KG1 (cell line): ENCODE data around the gene DUSP12.
A peak's percentile ranks its signal among the peaks of the same experiment; 100 is the strongest.
"Not testable (repeated sequence)": the region's sequence is repeated elsewhere in the genome, so short reads cannot be mapped to it uniquely, and the experiment has no call there.

Source experiments
- DNase-seq: peaks from one replicate; lab custom pipeline; 2025; lab: John Stamatoyannopoulos, UW

Gene DUSP12, protein sequence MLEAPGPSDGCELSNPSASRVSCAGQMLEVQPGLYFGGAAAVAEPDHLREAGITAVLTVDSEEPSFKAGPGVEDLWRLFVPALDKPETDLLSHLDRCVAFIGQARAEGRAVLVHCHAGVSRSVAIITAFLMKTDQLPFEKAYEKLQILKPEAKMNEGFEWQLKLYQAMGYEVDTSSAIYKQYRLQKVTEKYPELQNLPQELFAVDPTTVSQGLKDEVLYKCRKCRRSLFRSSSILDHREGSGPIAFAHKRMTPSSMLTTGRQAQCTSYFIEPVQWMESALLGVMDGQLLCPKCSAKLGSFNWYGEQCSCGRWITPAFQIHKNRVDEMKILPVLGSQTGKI

DNA sequence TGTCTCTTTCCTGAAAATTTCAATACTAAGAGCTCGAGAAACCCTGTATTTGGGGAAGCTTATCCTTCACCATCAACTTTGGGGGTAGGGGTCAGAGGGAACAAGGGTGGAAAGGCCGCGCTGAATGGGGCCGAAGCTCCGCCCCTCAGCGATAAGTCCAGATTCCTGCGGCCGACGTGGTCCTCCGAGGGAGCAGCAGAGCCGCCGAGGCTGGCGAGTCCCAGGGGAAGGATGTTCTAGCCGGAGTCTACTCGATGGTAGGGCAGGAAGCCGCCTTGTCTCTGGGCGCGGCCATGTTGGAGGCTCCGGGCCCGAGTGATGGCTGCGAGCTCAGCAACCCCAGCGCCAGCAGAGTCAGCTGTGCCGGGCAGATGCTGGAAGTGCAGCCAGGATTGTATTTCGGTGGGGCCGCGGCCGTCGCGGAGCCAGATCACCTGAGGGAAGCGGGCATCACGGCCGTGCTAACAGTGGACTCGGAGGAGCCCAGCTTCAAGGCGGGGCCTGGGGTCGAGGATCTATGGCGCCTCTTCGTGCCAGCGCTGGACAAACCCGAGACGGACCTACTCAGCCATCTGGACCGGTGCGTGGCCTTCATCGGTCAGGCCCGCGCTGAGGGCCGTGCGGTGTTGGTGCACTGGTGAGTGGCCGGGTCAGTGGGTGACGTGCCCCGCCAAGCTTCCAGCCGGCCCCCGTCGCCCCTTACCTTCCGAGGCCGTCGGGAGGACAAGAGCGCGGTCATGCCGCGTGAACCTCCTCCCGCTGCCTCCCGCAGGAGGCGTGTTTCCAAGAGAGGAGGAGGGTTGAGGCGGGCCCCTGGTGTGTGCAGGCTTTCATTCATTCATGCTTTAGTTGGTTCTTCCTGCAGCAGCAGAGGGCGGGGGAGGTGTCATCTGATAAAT lies at the start of gene DUSP12:
Gene DUSP12, plus strand, starts transcription at position 278 of the 899 bp plus-strand sequence. Its CDS starts 16 bp downstream, at position 294.
- DNase-seq: peak; percentile 79

DNA sequence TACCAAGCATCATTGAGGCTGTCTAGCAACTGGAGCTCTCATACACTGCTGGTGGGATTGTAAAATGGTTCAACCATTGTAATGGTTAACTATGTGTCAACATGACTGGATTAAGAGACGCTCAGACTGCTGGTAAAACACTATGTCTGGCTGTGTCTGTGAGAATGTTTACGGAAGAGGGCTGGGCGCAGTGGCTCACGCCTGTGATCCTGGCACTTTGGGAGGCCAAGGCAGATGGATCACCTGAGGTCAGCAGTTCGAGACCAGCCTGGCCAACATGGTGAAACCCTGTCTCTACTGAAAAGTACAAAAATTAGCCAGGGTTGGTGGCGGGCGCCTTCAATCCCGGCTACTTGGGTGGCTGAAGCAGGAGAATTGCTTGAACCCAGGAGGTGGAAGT lies 47.3 kb upstream of the DUSP12 start:
- no peak for DNase-seq

DNA sequence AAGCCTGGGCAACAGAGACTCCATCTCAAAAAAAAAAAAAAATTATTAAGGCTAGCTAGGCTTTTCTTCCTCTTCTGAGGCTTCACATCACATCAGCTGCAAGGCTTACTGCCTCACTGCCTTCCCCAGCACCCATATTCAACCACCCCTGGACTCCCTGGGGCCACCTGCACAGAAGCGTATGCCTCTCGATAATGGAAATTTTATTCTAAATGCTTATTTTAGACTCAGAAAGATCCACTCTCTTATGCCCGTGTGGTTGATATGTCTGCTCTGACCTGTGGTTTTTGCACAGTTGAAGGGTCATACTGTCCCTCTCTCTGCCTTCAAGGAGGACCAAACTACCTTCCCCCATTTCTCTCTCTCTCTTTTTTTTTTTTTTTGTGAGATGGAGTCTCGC lies 44.0 kb upstream of the DUSP12 start:
- no peak for DNase-seq

DNA sequence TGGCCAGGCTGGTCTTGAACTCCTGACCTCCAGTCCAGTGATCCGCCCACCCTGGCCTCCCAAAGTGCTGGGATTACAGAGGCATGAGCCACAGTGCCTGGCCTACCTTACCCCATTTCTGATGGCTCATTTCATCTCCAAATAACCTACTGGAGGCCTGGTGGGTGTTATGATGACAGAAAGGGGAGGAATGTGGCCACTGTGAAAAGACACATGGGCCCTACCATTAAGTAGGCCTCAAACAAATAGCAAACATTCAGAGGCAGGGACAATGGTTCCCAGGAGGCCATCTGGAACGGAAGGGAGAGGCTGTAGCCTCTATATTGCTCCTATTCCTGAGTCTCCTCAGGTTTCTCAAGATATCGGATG lies 43.5 kb upstream of the DUSP12 start:
- no peak for DNase-seq

DNA sequence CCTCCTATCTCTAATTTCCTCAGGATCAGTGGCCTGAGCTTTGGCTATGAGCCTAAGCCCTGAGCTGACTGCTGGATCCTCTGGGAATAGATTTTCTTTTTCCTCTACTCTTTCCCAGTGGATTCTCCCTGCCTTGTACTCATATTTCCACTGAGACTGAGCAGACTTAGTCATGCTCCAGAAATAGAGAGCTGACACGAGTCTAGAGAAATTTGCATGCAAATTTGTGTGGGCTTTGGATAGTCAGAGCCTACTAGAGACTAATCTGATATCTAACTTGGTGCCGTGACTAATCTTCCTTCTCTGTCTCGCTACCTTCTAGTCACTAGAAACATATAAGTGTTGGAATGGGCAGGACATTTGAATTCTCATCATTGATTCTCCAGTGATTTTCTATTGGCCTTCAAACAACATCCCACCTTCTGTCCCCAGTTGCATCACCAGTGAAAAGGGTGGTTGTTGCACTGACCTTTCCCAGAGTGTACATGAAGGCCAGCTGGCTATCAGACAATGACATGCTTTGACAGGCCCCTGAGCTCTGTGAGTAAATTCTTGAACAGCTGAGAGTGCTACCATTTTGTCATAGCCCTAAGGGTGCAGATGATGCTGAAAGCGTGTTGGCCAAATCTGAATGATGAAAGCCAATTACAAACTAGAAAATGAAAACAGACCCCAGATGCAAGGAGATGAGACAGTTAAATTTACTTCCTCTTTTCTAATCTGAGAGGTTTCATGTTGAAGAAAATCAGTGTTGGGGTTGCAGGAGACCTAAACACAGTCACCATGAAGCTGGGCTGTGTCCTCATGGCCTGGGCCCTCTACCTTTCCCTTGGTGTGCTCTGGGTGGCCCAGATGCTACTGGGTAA lies 42.9 kb upstream of the DUSP12 start, which contains the start of gene FCRLA:
Gene FCRLA, plus strand, starts transcription at position 748 of the 866 bp plus-strand sequence. Its CDS starts 36 bp downstream, at position 784.
- DNase-seq: no peak

DNA sequence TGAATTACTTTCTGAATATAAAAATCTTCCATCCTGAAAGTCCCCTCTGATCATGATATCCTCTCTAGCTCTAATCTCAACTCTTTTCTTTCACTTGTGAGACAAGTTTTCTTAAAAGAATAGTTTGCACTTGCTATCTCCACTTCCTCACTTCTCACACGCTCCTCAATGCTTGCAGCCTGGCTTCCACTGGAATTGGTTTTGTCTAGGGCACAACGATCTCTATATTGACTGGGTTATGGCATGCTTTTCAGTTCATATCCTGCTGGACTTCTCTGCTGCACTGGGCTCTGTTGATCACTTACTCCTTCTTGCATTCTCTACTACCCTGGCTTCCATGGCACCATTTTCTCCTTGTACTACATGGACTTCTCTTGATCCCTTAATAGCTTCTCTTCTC lies 42.1 kb upstream of the DUSP12 start:
- no peak for DNase-seq

DNA sequence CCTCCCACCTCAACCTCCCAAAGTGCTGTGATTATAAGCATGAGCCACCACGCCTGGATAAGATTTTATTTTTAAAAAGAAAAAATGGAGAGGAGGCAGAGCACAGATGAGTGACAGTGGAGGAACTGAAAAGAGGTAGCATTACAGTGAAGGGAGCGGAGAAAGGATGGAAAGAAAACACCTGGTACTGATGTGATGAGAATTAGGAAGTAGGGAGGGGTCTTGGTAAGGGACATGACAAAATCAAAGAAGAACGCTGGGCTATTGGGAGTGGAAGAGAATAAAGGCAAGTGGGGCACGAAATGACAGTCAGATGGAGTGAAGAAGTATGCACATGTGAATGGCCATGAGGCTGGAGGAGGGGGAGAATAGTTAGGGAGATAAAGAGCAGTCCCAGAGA lies 40.2 kb upstream of the DUSP12 start:
- DNase-seq: no peak

DNA sequence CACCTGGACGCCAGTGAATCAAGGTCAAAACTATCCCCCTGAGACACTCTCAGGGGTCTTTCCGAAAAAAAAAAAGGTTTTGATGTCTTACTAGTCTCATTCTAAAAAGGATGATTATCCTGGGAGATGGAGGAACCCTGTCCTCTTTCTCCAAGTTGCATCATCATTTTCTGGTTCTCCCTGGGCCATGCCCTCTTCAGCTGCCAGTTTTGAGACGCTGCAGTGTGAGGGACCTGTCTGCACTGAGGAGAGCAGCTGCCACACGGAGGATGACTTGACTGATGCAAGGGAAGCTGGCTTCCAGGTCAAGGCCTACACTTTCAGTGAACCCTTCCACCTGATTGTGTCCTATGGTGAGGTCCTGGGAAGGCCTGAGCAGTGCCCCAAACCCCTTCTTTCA lies 39.0 kb upstream of the DUSP12 start:
- DNase-seq: no peak

DNA sequence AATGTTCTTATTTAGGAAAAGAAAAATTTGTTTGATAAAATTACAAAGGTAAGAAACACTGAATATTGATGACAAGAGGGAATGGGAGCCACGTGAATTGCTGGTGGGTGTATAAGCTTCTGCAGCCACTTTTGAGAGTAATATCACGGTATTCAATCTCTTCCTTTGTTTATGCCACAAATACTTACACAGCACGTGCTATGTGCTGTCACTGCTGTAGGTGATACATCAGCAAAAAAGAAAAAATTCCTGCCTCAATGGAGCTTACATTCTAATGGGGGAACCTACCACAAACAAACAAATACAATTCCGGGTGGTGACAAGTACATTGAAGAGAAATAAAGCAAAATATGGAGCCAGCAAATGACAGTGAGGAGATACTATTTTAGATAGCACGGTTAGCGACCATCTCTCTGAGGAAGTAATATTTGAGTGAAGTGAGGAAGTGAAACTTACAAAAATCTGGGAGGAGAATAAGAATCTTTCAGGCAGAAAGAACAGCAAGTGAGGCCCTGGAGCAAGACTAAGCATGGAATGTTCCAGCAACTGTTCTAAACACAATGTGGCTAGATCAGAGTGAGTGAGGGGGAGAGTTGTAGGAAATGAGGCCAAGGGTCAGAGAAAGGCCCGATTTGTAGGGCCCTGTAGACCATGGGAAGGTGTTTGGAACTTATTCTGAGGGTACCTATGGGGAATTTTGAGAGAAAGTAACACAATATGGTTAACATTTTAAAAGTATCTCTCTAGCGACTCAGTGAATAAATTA lies 30.8 kb upstream of the DUSP12 start:
- DNase-seq: no peak

DNA sequence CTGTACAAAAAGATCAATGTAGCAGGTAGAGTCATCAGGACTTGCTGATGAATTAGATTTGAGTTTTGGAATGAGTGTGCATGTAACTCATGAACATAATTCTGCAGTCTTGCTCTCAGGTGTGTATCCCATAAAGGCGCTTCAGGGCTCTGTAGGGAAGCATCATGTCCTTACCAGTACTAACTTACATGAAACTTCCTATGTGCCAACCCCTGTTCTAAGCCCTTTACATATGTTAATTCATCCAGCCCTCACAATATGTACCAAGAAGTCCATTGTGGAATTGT lies 30.3 kb upstream of the DUSP12 start:
- no peak for DNase-seq

DNA sequence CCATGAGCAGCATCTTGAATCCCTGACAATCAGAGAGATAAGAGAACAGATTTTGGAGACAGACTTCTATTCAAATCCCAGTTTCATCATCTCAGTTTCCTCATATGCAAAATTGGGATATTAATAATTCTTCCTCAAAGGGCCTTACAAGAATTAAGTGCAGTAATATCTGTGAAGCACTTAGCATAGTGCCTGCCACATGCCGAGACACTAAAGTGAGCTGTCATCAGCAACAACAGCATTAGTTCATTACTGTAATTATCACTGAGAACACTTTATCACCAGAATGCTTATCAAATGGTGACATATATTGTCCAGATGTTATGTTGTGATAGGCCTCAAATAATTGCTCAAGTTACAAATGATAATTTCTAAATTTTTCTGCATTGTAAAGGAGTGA lies 29.2 kb upstream of the DUSP12 start:
- no peak for DNase-seq

DNA sequence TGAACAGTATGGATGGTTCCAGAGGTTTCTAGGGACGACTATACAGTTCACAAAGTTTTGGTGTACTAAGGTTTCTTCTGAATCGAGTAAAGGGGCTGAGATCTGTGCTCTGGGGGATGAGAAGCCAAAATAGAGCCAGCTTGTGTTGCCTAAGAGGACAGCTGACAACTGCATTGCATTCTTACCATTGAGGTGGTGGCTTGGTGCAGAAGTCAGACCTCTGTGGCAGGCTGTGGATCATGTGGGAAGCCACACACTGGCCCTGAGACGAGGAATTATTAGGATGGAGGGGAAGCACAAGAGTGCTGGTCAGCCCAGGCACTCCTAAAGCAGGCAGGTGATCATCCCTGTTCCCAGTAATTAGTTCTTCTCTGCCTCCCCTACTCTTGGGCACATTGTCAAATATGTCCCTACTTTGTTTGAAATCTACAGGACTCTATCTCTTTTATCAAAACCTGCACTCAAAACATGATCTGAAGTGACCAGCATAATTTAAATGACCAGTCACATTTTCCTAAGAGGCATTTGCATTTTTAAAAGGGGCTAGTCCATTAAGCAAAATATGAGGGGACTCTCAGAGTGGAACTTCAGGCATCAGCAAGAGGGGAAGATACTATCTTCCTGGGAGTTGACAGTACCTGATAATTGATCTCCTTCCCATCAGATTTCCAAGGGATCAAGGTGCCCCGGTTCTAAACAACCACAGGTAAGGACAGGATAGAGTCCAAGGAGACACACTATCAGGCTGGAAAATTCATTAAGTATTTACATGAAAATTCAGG lies 28.4 kb upstream of the DUSP12 start, which contains the start of gene FCRLB:
Gene FCRLB, plus strand, starts transcription at position 589 of the 782 bp plus-strand sequence. CDS start 1,129 bp downstream, outside the sequence.
- no peak for DNase-seq

DNA sequence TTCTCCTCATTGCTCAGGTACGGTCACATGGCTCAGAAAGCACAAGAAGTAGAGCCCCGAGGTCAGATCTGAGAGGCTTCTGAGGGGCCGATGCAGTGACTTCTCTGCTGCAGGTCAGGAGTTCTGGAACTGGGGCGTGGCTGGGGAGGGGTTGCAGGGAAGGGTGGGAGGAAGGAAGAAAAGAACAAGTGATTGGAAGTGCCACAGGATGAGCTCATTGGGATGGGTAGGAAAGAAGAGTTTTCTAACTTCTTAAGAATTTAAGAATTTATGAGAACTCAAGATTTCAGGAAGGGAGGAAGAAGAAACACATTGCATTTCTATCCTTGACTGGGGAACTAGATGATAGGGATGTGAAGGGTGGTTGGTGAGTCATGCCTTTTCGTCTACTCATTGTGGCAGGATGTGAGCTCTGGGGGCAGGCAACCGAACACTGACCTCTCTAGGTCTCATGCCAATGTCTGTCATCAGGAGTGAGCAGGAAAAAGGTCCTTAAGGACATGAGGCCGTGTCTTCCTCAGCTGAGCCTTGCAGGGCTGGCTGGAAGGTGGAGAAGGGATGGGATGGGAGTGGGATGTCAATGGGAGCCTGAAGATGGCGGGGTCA lies 27.7 kb upstream of the DUSP12 start:
- no peak for DNase-seq

DNA sequence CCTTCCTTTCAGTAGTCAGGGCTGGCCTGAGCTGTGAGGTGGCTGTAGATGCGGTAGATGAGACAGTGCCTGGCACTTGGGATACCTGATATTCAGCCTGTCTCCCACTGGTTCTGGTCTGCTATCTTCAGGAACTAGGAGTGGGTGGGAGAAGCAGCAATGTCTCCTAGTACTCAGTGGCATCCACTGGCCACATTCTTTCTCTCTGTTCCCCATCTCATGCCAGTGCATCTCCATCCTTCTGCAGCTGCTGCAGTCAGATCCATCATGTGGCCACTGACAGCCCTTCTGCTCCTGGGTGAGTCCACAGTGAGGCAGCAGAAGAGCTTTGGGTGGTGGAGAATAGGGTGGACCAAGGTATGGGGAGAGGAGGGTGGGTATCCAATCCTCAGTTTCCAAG lies 27.2 kb upstream of the DUSP12 start:
- DNase-seq: no peak

DNA sequence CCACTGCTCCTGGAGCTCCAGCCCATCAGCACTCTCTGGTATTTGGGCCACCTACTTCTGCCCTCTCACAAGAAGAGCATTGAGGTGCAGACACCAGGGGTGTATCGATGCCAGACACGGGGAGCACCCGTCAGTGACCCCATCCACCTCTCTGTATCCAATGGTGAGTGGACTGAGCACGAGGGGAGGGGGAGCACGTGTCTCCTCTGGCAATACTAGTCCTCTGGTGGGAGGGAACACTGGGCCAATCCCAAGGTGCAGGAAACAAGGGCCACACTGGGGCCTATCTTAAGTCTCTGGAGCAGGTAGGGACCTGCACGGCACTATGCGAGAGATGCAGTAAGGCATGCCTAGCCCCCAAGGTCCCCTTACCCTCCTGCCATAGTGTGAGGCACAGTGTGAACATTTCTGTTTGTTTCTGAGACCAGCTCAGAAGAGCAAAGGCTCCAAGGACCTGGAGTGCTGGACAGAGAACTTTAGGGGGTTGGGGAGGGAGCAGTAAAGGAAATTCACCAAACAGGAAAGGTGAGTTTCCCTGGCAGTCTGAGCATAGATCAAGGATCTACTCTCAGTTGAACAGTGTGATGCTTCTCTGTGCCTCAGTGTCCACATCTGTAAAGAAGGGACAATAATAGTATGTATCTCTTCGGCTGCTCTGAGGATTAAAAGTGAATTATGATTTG lies 26.0 kb upstream of the DUSP12 start:
- no peak for DNase-seq

DNA sequence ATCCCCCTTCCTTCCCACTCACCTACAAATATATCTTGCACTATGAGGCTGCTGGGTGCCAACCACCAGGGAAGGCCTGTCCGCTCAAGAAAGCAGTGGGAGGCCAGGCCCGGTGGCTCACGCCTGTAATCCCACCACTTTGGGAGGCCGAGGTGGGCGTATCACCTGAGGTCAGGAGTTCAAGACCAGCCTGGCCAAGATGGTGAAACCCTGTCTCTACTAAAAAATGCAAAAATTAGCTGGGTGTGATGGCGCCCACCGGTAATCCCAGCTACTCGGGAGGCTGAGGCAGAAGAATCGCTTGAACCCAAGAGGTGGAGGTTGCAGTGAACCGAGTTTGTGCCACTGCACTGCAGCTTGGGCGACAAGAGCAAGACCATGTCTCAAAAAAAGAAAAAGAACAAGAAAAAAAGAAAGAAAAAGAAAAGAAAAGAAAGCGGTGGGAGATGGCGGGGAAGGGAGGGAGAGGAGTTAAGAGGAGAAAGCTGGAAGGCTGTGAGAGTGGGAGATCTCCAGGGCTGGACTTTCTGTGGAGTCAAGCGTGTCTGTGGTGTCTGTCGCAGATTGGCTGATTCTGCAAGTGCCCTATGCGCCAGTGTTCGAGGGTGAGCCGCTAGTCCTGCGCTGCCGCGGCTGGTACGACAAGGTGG lies 24.2 kb upstream of the DUSP12 start:
- DNase-seq: not testable (repeated sequence)

DNA sequence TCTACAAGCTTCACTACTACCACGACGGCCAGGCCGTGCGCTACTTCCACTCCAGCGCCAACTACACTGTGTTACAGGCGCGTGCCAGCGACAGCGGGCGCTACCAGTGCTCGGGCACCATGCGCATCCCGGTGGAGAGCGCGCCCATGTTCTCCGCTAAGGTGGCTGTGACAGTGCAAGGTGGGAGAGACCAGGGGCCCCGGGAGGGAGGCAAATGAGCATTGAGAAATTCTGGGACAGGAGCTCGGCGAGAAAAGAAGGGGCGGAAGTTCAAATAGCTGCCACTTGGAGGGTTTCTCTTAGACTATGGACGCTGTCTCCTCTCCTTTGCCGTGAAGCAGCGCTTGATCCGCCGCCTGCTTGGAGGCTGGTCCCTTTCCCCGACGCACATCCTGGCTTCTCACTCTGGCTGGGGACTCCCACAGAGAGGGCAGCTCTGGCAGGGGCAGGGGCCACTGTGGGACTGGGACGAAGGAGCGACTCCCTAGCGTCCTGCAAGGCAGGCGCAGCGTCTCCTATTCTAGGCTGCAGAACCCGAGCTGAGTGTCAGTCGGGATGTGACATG lies 23.6 kb upstream of the DUSP12 start:
- DNase-seq: peak; percentile 53

DNA sequence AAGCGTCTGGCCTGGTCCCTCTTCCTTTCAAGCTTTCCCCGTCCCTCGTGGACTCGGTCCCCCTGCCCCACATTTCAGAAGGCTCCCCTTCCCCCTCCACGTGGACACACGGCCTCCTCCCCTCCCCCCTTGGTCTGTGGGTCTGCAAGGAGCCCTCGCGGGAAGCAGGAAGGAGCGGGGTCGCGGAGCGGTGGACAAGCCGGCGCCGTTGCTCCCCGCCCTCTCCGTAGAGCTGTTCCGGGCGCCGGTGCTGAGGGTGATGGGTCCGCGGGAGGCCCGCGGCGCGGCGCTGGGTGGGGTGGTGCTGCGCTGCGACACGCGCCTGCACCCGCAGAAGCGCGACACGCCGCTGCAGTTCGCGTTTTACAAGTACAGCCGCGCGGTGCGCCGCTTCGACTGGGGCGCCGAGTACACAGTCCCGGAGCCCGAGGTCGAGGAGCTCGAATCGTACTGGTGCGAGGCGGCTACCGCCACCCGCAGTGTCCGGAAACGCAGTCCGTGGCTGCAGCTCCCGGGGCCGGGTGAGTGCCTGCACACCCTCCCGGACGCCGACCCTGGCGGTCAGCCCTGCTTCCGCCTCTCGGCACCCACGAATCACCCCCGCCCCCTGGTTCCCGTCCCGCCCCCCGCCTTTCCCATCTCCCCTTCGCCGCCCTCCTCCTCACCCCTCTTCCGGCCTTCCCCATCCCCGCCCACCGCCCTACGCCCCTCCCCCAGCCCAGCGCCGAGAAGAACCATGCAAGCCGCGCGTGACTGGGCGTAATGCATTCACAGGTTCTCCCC lies 22.9 kb upstream of the DUSP12 start:
- DNase-seq: peak; percentile 24
